HepG2 (cell line): ENCODE data around the gene PCGF6. TPM values are rescaled to one million over a fixed set of nuclear protein-coding genes. Genes with fewer than 3 reads are reported as not detected.

ENCODE experiments used
- ARNTL ChIP-seq: sonication (generic); formaldehyde crosslinking; IDR thresholded peaks from 2 replicates; pipeline ENCODE4 v1.4.0; 2020; ENCODE audit warnings: mild to moderate bottlenecking, missing genetic modification reagents
- CBX2 ChIP-seq, 2 experiments: fragments of 200-600 bp in 1 of 2; sonication (generic); formaldehyde crosslinking in 1 of 2; IDR thresholded peaks; 2 replicates each; pipeline versions ENCODE4 v1.7.0 to v1.8.1; 2018 to 2022; ENCODE audit warnings: low read depth in 2 of 2, low read length in 1 of 2, mild to moderate bottlenecking in 1 of 2, missing genetic modification reagents in 1 of 2
- DNMT3B ChIP-seq: conservative IDR thresholded peaks from 2 replicates; pipeline ENCODE4 v1.6.1; 2016; ENCODE audit warnings: missing biosample characterization, control low read depth
- PHB2 ChIP-seq: fragments of 450-650 bp; IDR thresholded peaks from 2 replicates; pipeline ENCODE4 v1.6.1; 2018; ENCODE audit not compliant: partially characterized antibody
- SYNCRIP ChIP-seq: fragments of 200-400 bp; formaldehyde crosslinking; IDR thresholded peaks from 2 replicates; pipeline ENCODE4 v1.6.1; 2018; ENCODE audit warnings: mild to moderate bottlenecking, low read depth, low read length; ENCODE audit not compliant: insufficient read depth
- TCF7L2 ChIP-seq: IDR thresholded peaks from 2 replicates; pipeline ENCODE4 v1.6.1; 2011; ENCODE audit warnings: mild to moderate bottlenecking, low read depth, low read length, moderate library complexity
- ZNF615 ChIP-seq: sonication (generic); formaldehyde crosslinking; IDR thresholded peaks from 2 replicates; pipeline ENCODE4 v1.5.0; 2020; ENCODE audit warnings: mild to moderate bottlenecking, missing genetic modification reagents, borderline replicate concordance
- polyA plus RNA-seq, 8 experiments: library from polyadenylated mRNA; depleted of rRNA in 3 of 8; stranded (reverse) in 7 of 8; unstranded in 1 of 8; fragments of >200 nt; fragmentation: Illumina TruSeq in 4 of 8; extraction: Trizol in 4 of 8; gene quantifications; 2 replicates each; pipeline versions ENCODE4 v1.2.1 to v1.2.3, GENCODE V29; 2011 to 2016; ENCODE audit warnings: low read depth in 4 of 8, missing spikeins in 1 of 8, mixed read lengths in 1 of 8; ENCODE audit not compliant: insufficient read depth in 1 of 8
- total RNA-seq, 5 experiments: library from RNA; depleted of rRNA; stranded (reverse); fragments of >200 nt; fragmentation: Illumina TruSeq; extraction: Trizol; gene quantifications; 2 replicates each; pipeline ENCODE4 v1.2.3, GENCODE V29; 2016; ENCODE audit warnings: low read depth in 1 of 5
- TF ChIP-seq, protein P1 (sequence below), 2 experiments: fragments of 450-650 bp in 1 of 2; sonication (generic) in 1 of 2; formaldehyde crosslinking in 1 of 2; IDR thresholded peaks; 2 replicates each; pipeline versions ENCODE4 v1.6.1 to v1.8.0; 2016 to 2022; ENCODE audit warnings: antibody characterized with exemption in 1 of 2, mild to moderate bottlenecking in 1 of 2, missing genetic modification reagents in 1 of 2
- TF ChIP-seq, protein P2 (sequence below): sonication (generic); formaldehyde crosslinking; IDR thresholded peaks from 2 replicates; pipeline ENCODE4 v1.4.0; 2020; ENCODE audit warnings: missing genetic modification reagents
- TF ChIP-seq, protein P3 (sequence below): sonication (generic); formaldehyde crosslinking; IDR thresholded peaks from 2 replicates; pipeline ENCODE4 v1.4.0; 2020; ENCODE audit warnings: mild to moderate bottlenecking, low read depth, missing genetic modification reagents
- TF ChIP-seq, protein P4 (sequence below): sonication (generic); formaldehyde crosslinking; IDR thresholded peaks from 2 replicates; pipeline ENCODE4 v1.5.0; 2020; ENCODE audit warnings: missing genetic modification reagents
- TF ChIP-seq, protein P5 (sequence below): sonication (generic); formaldehyde crosslinking; IDR thresholded peaks from 2 replicates; pipeline ENCODE4 v1.5.1; 2020; ENCODE audit warnings: mild to moderate bottlenecking, missing genetic modification reagents, moderate library complexity

The PCGF6 gene
- total and polyA plus RNA-seq, 2 of the 13 experiments (the other 11 are each of a cell fraction or from before 2014, with no cell fraction given) = 5.2 to 19.4 TPM

DNA sequence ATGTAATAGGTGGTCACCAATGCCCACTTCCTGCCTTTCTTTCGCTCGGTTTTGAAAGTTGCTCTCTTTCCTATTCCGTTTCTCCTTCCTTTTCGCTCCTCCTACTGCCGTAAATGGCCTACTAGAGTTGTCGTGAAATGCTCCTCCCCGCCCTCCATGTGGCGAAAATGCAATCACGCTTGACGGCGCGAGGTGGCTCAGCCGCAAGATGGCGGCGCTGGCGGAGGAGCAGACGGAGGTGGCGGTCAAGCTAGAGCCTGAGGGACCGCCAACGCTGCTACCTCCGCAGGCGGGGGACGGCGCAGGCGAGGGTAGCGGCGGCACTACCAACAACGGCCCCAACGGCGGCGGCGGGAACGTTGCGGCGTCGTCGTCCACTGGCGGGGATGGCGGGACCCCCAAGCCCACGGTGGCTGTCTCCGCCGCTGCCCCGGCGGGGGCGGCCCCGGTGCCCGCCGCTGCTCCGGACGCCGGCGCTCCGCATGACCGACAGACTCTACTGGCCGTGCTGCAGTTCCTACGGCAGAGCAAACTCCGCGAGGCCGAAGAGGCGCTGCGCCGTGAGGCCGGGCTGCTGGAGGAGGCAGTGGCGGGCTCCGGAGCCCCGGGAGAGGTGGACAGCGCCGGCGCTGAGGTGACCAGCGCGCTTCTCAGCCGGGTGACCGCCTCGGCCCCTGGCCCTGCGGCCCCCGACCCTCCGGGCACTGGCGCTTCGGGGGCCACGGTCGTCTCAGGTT lies 17.0 kb upstream of the PCGF6 start, which contains the start of gene TAF5 (continued):
- TF ChIP-seq, protein P1, sequence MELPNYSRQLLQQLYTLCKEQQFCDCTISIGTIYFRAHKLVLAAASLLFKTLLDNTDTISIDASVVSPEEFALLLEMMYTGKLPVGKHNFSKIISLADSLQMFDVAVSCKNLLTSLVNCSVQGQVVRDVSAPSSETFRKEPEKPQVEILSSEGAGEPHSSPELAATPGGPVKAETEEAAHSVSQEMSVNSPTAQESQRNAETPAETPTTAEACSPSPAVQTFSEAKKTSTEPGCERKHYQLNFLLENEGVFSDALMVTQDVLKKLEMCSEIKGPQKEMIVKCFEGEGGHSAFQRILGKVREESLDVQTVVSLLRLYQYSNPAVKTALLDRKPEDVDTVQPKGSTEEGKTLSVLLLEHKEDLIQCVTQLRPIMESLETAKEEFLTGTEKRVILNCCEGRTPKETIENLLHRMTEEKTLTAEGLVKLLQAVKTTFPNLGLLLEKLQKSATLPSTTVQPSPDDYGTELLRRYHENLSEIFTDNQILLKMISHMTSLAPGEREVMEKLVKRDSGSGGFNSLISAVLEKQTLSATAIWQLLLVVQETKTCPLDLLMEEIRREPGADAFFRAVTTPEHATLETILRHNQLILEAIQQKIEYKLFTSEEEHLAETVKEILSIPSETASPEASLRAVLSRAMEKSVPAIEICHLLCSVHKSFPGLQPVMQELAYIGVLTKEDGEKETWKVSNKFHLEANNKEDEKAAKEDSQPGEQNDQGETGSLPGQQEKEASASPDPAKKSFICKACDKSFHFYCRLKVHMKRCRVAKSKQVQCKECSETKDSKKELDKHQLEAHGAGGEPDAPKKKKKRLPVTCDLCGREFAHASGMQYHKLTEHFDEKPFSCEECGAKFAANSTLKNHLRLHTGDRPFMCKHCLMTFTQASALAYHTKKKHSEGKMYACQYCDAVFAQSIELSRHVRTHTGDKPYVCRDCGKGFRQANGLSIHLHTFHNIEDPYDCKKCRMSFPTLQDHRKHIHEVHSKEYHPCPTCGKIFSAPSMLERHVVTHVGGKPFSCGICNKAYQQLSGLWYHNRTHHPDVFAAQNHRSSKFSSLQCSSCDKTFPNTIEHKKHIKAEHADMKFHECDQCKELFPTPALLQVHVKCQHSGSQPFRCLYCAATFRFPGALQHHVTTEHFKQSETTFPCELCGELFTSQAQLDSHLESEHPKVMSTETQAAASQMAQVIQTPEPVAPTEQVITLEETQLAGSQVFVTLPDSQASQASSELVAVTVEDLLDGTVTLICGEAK (IDR thresholded peaks at IDR 0.05) = no peak
- TF ChIP-seq, protein P1 (CRISPR knock-in tag; IDR thresholded peaks at IDR 0.05) = peak; percentile 61
- TF ChIP-seq PHB2 = no peak
- no peak for TF ChIP-seq TCF7L2
- no peak for TF ChIP-seq SYNCRIP
- peak; percentile 94; the same call in 1 of the 2 replicates for TF ChIP-seq ZNF615
- TF ChIP-seq CBX2 (IDR thresholded peaks at IDR 0.05; ENCODE audit: low read depth, low read length) = no peak
- TF ChIP-seq CBX2 (CRISPR knock-in tag; IDR thresholded peaks at IDR 0.05; ENCODE audit: low read depth) = no peak
- TF ChIP-seq, protein P2, sequence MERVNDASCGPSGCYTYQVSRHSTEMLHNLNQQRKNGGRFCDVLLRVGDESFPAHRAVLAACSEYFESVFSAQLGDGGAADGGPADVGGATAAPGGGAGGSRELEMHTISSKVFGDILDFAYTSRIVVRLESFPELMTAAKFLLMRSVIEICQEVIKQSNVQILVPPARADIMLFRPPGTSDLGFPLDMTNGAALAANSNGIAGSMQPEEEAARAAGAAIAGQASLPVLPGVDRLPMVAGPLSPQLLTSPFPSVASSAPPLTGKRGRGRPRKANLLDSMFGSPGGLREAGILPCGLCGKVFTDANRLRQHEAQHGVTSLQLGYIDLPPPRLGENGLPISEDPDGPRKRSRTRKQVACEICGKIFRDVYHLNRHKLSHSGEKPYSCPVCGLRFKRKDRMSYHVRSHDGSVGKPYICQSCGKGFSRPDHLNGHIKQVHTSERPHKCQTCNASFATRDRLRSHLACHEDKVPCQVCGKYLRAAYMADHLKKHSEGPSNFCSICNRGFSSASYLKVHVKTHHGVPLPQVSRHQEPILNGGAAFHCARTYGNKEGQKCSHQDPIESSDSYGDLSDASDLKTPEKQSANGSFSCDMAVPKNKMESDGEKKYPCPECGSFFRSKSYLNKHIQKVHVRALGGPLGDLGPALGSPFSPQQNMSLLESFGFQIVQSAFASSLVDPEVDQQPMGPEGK = peak; percentile 65
- peak; percentile 74 for TF ChIP-seq ARNTL (CRISPR knock-in tag)
- TF ChIP-seq, protein P3, sequence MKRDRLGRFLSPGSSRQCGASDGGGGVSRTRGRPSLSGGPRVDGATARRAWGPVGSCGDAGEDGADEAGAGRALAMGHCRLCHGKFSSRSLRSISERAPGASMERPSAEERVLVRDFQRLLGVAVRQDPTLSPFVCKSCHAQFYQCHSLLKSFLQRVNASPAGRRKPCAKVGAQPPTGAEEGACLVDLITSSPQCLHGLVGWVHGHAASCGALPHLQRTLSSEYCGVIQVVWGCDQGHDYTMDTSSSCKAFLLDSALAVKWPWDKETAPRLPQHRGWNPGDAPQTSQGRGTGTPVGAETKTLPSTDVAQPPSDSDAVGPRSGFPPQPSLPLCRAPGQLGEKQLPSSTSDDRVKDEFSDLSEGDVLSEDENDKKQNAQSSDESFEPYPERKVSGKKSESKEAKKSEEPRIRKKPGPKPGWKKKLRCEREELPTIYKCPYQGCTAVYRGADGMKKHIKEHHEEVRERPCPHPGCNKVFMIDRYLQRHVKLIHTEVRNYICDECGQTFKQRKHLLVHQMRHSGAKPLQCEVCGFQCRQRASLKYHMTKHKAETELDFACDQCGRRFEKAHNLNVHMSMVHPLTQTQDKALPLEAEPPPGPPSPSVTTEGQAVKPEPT (CRISPR knock-in tag) = 0 out of 2 replicates have a peak, but pooled peaks have one; percentile 9
- TF ChIP-seq, protein P4, sequence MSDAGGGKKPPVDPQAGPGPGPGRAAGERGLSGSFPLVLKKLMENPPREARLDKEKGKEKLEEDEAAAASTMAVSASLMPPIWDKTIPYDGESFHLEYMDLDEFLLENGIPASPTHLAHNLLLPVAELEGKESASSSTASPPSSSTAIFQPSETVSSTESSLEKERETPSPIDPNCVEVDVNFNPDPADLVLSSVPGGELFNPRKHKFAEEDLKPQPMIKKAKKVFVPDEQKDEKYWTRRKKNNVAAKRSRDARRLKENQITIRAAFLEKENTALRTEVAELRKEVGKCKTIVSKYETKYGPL (CRISPR knock-in tag) = no peak
- TF ChIP-seq DNMT3B = 0 out of 2 replicates have a peak, but pooled peaks have one; percentile 48
- TF ChIP-seq, protein P5, sequence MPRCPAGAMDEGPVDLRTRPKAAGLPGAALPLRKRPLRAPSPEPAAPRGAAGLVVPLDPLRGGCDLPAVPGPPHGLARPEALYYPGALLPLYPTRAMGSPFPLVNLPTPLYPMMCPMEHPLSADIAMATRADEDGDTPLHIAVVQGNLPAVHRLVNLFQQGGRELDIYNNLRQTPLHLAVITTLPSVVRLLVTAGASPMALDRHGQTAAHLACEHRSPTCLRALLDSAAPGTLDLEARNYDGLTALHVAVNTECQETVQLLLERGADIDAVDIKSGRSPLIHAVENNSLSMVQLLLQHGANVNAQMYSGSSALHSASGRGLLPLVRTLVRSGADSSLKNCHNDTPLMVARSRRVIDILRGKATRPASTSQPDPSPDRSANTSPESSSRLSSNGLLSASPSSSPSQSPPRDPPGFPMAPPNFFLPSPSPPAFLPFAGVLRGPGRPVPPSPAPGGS (CRISPR knock-in tag) = peak; percentile 92; the same call in 1 of the 2 replicates
